SK-N-SH (cell line): ENCODE results near the gene SF3A2.

Experiments used
- EP300 ChIP-seq, 2 experiments: IDR thresholded peaks; 2 replicates each; pipeline versions ENCODE4 v1.4.0 to v1.6.1; 2012; ENCODE audit warnings: borderline replicate concordance in 1 of 2, low read depth in 1 of 2, low read length in 1 of 2
- GABPA ChIP-seq: IDR thresholded peaks from 2 replicates; pipeline ENCODE4 v1.4.0; 2012; ENCODE audit warnings: low read depth, mild to moderate bottlenecking
- RFX5 ChIP-seq: IDR thresholded peaks from 2 replicates; pipeline ENCODE4 v1.6.1; 2012; ENCODE audit warnings: mild to moderate bottlenecking, improper control_type of control experiment, low read length
- TAF1 ChIP-seq: IDR thresholded peaks from 2 replicates; pipeline ENCODE4 v1.6.1; 2012; ENCODE audit warnings: low read depth, mild to moderate bottlenecking, low read length, moderate library complexity, borderline replicate concordance
- TF ChIP-seq, protein P1 (sequence below): fragments of 200-600 bp; sonication (generic); IDR thresholded peaks from 2 replicates; pipeline ENCODE4 v1.6.1; 2017; ENCODE audit warnings: antibody characterized with exemption, mild to moderate bottlenecking, moderate library complexity
- TF ChIP-seq, protein P2 (sequence below): IDR thresholded peaks from 2 replicates; pipeline ENCODE4 v1.4.0; 2012; ENCODE audit warnings: low read depth
- TF ChIP-seq, protein P3 (sequence below): IDR thresholded peaks from 2 replicates; pipeline ENCODE4 v1.4.0; 2012; ENCODE audit warnings: low read depth, borderline replicate concordance

DNA sequence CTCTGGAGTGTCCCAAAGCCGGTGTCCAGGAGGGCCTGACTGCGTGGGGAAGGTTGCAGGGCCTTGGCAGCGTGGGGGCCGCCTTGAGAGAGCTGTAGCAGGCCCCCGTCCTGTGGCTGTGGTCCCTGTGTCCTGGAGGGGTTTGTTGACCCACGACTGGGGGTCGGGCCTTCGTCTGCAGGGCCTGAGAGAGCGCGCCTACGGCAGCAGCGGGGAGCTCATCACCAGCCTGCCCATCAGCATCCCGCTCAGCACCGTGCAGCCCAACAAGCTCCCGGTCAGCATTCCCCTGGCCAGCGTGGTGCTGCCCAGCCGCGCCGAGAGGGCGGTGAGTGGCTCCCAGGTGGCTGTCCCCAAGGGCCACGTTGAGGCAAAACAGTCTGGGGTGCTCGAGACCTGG, 19.0 kb upstream of the SF3A2 start:
- TF ChIP-seq, protein P1, sequence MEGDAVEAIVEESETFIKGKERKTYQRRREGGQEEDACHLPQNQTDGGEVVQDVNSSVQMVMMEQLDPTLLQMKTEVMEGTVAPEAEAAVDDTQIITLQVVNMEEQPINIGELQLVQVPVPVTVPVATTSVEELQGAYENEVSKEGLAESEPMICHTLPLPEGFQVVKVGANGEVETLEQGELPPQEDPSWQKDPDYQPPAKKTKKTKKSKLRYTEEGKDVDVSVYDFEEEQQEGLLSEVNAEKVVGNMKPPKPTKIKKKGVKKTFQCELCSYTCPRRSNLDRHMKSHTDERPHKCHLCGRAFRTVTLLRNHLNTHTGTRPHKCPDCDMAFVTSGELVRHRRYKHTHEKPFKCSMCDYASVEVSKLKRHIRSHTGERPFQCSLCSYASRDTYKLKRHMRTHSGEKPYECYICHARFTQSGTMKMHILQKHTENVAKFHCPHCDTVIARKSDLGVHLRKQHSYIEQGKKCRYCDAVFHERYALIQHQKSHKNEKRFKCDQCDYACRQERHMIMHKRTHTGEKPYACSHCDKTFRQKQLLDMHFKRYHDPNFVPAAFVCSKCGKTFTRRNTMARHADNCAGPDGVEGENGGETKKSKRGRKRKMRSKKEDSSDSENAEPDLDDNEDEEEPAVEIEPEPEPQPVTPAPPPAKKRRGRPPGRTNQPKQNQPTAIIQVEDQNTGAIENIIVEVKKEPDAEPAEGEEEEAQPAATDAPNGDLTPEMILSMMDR = no peak
- TF ChIP-seq EP300 (IDR thresholded peaks at IDR 0.05; ENCODE audit: borderline replicate concordance in 1 of 2, low read depth in 1 of 2, low read length in 1 of 2) = no peak
- TF ChIP-seq RFX5 = no peak
- no peak for TF ChIP-seq GABPA
- TF ChIP-seq, protein P2, sequence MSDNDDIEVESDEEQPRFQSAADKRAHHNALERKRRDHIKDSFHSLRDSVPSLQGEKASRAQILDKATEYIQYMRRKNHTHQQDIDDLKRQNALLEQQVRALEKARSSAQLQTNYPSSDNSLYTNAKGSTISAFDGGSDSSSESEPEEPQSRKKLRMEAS = no peak
- TF ChIP-seq TAF1 = no peak
- TF ChIP-seq, protein P3, sequence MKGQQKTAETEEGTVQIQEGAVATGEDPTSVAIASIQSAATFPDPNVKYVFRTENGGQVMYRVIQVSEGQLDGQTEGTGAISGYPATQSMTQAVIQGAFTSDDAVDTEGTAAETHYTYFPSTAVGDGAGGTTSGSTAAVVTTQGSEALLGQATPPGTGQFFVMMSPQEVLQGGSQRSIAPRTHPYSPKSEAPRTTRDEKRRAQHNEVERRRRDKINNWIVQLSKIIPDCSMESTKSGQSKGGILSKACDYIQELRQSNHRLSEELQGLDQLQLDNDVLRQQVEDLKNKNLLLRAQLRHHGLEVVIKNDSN = no peak
